DOHH2 (cell line): ENCODE measurements around the gene PAX1.

Experiments
- EZH2phosphoT487 ChIP-seq: fragments of 200-600 bp; sonication (generic); IDR thresholded peaks from 2 replicates; pipeline ENCODE4 v1.6.1; 2017; ENCODE audit warnings: borderline replicate concordance, mild to moderate bottlenecking, antibody characterized with exemption, low read length, moderate library complexity, mixed read lengths
- TF ChIP-seq, protein P1 (sequence below): fragments of 200-600 bp; sonication (generic); IDR thresholded peaks from one replicate; pipeline ENCODE4 v1.5.1; 2014; ENCODE audit warnings: antibody characterized with exemption, mild to moderate bottlenecking, low read depth, low read length; ENCODE audit not compliant: poor library complexity, severe bottlenecking

GRCh38 chr20:21665687-21666446 is 39.6 kb upstream of the PAX1 start:
- TF ChIP-seq, protein P1, sequence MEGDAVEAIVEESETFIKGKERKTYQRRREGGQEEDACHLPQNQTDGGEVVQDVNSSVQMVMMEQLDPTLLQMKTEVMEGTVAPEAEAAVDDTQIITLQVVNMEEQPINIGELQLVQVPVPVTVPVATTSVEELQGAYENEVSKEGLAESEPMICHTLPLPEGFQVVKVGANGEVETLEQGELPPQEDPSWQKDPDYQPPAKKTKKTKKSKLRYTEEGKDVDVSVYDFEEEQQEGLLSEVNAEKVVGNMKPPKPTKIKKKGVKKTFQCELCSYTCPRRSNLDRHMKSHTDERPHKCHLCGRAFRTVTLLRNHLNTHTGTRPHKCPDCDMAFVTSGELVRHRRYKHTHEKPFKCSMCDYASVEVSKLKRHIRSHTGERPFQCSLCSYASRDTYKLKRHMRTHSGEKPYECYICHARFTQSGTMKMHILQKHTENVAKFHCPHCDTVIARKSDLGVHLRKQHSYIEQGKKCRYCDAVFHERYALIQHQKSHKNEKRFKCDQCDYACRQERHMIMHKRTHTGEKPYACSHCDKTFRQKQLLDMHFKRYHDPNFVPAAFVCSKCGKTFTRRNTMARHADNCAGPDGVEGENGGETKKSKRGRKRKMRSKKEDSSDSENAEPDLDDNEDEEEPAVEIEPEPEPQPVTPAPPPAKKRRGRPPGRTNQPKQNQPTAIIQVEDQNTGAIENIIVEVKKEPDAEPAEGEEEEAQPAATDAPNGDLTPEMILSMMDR, result no peak
- no peak for TF ChIP-seq EZH2phosphoT487
